ENCODE measurements around the gene SPTBN5.

- TF ChIP-seq, protein P1, sequence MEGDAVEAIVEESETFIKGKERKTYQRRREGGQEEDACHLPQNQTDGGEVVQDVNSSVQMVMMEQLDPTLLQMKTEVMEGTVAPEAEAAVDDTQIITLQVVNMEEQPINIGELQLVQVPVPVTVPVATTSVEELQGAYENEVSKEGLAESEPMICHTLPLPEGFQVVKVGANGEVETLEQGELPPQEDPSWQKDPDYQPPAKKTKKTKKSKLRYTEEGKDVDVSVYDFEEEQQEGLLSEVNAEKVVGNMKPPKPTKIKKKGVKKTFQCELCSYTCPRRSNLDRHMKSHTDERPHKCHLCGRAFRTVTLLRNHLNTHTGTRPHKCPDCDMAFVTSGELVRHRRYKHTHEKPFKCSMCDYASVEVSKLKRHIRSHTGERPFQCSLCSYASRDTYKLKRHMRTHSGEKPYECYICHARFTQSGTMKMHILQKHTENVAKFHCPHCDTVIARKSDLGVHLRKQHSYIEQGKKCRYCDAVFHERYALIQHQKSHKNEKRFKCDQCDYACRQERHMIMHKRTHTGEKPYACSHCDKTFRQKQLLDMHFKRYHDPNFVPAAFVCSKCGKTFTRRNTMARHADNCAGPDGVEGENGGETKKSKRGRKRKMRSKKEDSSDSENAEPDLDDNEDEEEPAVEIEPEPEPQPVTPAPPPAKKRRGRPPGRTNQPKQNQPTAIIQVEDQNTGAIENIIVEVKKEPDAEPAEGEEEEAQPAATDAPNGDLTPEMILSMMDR (IDR thresholded peaks at IDR 0.05), result no peak
- TF ChIP-seq ZFX (IDR thresholded peaks at IDR 0.05; ENCODE audit: borderline replicate concordance), result no peak
These were observed 25.5 kb upstream of the SPTBN5 start for GRCh38 chr15:41919201-41919820.
